HEK293 (cell line): ENCODE data around the gene MAPKAP1.

Source experiments
- CTCF ChIP-seq: fragments of 450-650 bp; formaldehyde crosslinking; IDR thresholded peaks from 2 replicates; pipeline ENCODE4 v1.5.1; 2016; ENCODE audit warnings: missing biosample characterization, missing genetic modification characterization
- HOXD13 ChIP-seq: sonication (generic); formaldehyde crosslinking; IDR thresholded peaks from 2 replicates; pipeline ENCODE4 v1.8.0; 2022; ENCODE audit warnings: missing genetic modification reagents, borderline replicate concordance
- IKZF3 ChIP-seq: fragments of 450-650 bp; IDR thresholded peaks from 2 replicates; pipeline ENCODE4 v1.5.0; 2018; ENCODE audit warnings: missing biosample characterization, mild to moderate bottlenecking, missing genetic modification characterization, moderate library complexity
- RBAK ChIP-seq: fragments of 450-650 bp; formaldehyde crosslinking; IDR thresholded peaks from 2 replicates; pipeline ENCODE4 v1.5.1; 2016; ENCODE audit warnings: missing biosample characterization, missing genetic modification characterization
- ZBTB17 ChIP-seq: fragments of 450-650 bp; formaldehyde crosslinking; IDR thresholded peaks from 2 replicates; pipeline ENCODE4 v1.5.1; 2016; ENCODE audit warnings: missing biosample characterization, missing genetic modification characterization
- ZNF146 ChIP-seq: fragments of 450-650 bp; formaldehyde crosslinking; IDR thresholded peaks from 2 replicates; pipeline ENCODE4 v1.5.1; 2016; ENCODE audit warnings: missing biosample characterization, missing genetic modification characterization
- ZNF175 ChIP-seq: fragments of 450-650 bp; formaldehyde crosslinking; IDR thresholded peaks from 2 replicates; pipeline ENCODE4 v1.5.1; 2016; ENCODE audit warnings: missing biosample characterization, missing genetic modification characterization
- ZNF274 ChIP-seq, 2 experiments: fragments of 200-500 bp in 1 of 2; fragments of 450-650 bp in 1 of 2; sonication (Bioruptor generic) in 1 of 2; formaldehyde crosslinking in 1 of 2; IDR thresholded peaks; 2 replicates each; pipeline versions ENCODE4 v1.5.1 to v1.6.1; 2014 to 2016; ENCODE audit warnings: borderline replicate concordance in 1 of 2, inconsistent platforms in 1 of 2, low read length in 1 of 2, missing biosample characterization in 1 of 2, missing genetic modification characterization in 1 of 2
- ZNF350 ChIP-seq: fragments of 450-650 bp; formaldehyde crosslinking; IDR thresholded peaks from 2 replicates; pipeline ENCODE4 v1.5.0; 2017; ENCODE audit warnings: missing biosample characterization, mild to moderate bottlenecking, missing genetic modification characterization
- ZNF561 ChIP-seq: fragments of 450-650 bp; IDR thresholded peaks from 2 replicates; pipeline ENCODE4 v1.5.1; 2018; ENCODE audit warnings: missing biosample characterization, missing genetic modification characterization, borderline replicate concordance
- ZNF701 ChIP-seq: fragments of 450-650 bp; formaldehyde crosslinking; IDR thresholded peaks from 2 replicates; pipeline ENCODE4 v1.5.1; 2016; ENCODE audit warnings: missing biosample characterization, missing genetic modification characterization
- ZNF785 ChIP-seq: fragments of 450-650 bp; formaldehyde crosslinking; IDR thresholded peaks from 2 replicates; pipeline ENCODE4 v1.5.1; 2016; ENCODE audit warnings: missing biosample characterization, missing genetic modification characterization
- ZSCAN16 ChIP-seq: fragments of 450-650 bp; formaldehyde crosslinking; IDR thresholded peaks from 2 replicates; pipeline ENCODE4 v1.5.1; 2016; ENCODE audit warnings: missing biosample characterization, missing genetic modification characterization

GRCh38 chr9:125464591-125465385, 242.2 kb downstream of the MAPKAP1 start:
- TF ChIP-seq ZNF701 (tag by site-specific recombination) (no peak), ZSCAN16 (no peak), IKZF3 (no peak), CTCF (tag by site-specific recombination) (no peak), RBAK (no peak), ZNF175 (tag by site-specific recombination) (no peak), ZNF785 (no peak), HOXD13 (CRISPR knock-in tag) (no peak), ZNF274 (IDR thresholded peaks at IDR 0.05; ENCODE audit: low read length) (no peak), ZNF274 (tag by site-specific recombination; IDR thresholded peaks at IDR 0.05; ENCODE audit: borderline replicate concordance) (no peak), ZNF146 (tag by site-specific recombination) (no peak), ZNF561 (tag by site-specific recombination) (no peak), ZBTB17 (tag by site-specific recombination) (no peak), ZNF350 (tag by site-specific recombination) (no peak)
